GM12878 (cell line): ENCODE measurements around the gene LRRC27. TPM values are rescaled to one million over a fixed set of nuclear protein-coding genes. Genes with fewer than 3 reads are reported as not detected.

ENCODE experiments used
- ATF7 ChIP-seq: fragments of 450-650 bp; IDR thresholded peaks from 2 replicates; pipeline ENCODE4 v1.6.1; 2016; ENCODE audit warnings: low read depth, mild to moderate bottlenecking
- BHLHE40 ChIP-seq, 2 experiments: fragments of 450-650 bp in 1 of 2; IDR thresholded peaks; 2 replicates each; pipeline ENCODE4 v1.6.1; 2011 to 2017; ENCODE audit warnings: low read depth in 2 of 2, borderline replicate concordance in 1 of 2, improper control_type of control experiment in 1 of 2, low read length in 1 of 2, mild to moderate bottlenecking in 1 of 2
- CHD2 ChIP-seq: IDR thresholded peaks from 2 replicates; pipeline ENCODE4 v1.6.1; 2011; ENCODE audit warnings: low read depth, low read length, improper control_type of control experiment, borderline replicate concordance
- EGR1 ChIP-seq, 2 experiments: IDR thresholded peaks; 1 replicate in 1 of 2; 2 replicates in 1 of 2; pipeline ENCODE4 v1.6.1; 2011 to 2012; ENCODE audit warnings: low read depth in 2 of 2, low read length in 2 of 2, borderline replicate concordance in 1 of 2, mild to moderate bottlenecking in 1 of 2, moderate library complexity in 1 of 2
- ETV6 ChIP-seq, 2 experiments: fragments of 450-650 bp in 1 of 2; IDR thresholded peaks in 1 of 2; conservative IDR thresholded peaks in 1 of 2; 2 replicates each; pipeline ENCODE4 v1.6.1; 2014; ENCODE audit warnings: antibody characterized with exemption in 1 of 2, borderline replicate concordance in 1 of 2, low read depth in 1 of 2, mild to moderate bottlenecking in 1 of 2, moderate library complexity in 1 of 2
- FOXK2 ChIP-seq: fragments of 450-650 bp; IDR thresholded peaks from 2 replicates; pipeline ENCODE4 v1.6.1; 2017; ENCODE audit warnings: mild to moderate bottlenecking, moderate library complexity
- GATAD2B ChIP-seq: fragments of 450-650 bp; conservative IDR thresholded peaks from 2 replicates; pipeline ENCODE4 v1.6.1; 2017; ENCODE audit warnings: low read depth, mild to moderate bottlenecking, moderate library complexity
- MEF2A ChIP-seq: IDR thresholded peaks from 2 replicates; pipeline ENCODE4 v1.6.1; 2011; ENCODE audit warnings: low read depth, mild to moderate bottlenecking, low read length, moderate library complexity; ENCODE audit not compliant: insufficient read depth
- MTA2 ChIP-seq: fragments of 450-650 bp; IDR thresholded peaks from 2 replicates; pipeline ENCODE4 v1.6.1; 2016; ENCODE audit warnings: low read depth, mild to moderate bottlenecking, moderate library complexity
- NR2C2 ChIP-seq: IDR thresholded peaks from 2 replicates; pipeline ENCODE4 v1.6.1; 2011; ENCODE audit warnings: borderline replicate concordance, low read depth; ENCODE audit not compliant: control insufficient read depth, insufficient read length
- PAX8 ChIP-seq: fragments of 450-650 bp; IDR thresholded peaks from 2 replicates; pipeline ENCODE4 v1.6.1; 2017; ENCODE audit warnings: mild to moderate bottlenecking, moderate library complexity
- RCOR1 ChIP-seq: conservative IDR thresholded peaks from 2 replicates; pipeline ENCODE4 v1.6.1; 2012; ENCODE audit warnings: low read depth, low read length, improper control_type of control experiment
- RFX5 ChIP-seq: IDR thresholded peaks from 2 replicates; pipeline ENCODE4 v1.6.1; 2011; ENCODE audit warnings: low read depth, low read length, improper control_type of control experiment
- SMAD1 ChIP-seq: fragments of 450-650 bp; IDR thresholded peaks from 2 replicates; pipeline ENCODE4 v1.6.1; 2018; ENCODE audit warnings: mild to moderate bottlenecking, low read depth; ENCODE audit not compliant: partially characterized antibody
- SP1 ChIP-seq: IDR thresholded peaks from one replicate; pipeline ENCODE4 v1.6.1; 2011; ENCODE audit warnings: low read depth, low read length
- SRF ChIP-seq, 2 experiments: IDR thresholded peaks; 2 replicates each; pipeline ENCODE4 v1.6.1; 2011; ENCODE audit warnings: low read depth in 2 of 2, low read length in 2 of 2, mild to moderate bottlenecking in 1 of 2, moderate library complexity in 1 of 2
- TAF1 ChIP-seq: IDR thresholded peaks from 2 replicates; pipeline ENCODE4 v1.6.1; 2011; ENCODE audit warnings: mild to moderate bottlenecking, low read depth, low read length, borderline replicate concordance
- TBL1XR1 ChIP-seq: IDR thresholded peaks from 2 replicates; pipeline ENCODE4 v1.6.1; 2012; ENCODE audit warnings: low read depth, low read length, improper control_type of control experiment
- ZNF217 ChIP-seq: fragments of 450-650 bp; IDR thresholded peaks from 2 replicates; pipeline ENCODE4 v1.6.1; 2017; ENCODE audit warnings: antibody characterized with exemption, mild to moderate bottlenecking
- polyA plus RNA-seq, 11 experiments: library from polyadenylated mRNA; depleted of rRNA in 4 of 11; unstranded in 6 of 11; stranded (reverse) in 5 of 11; fragments of >200 nt; fragmentation: Nextera tagmentation in 4 of 11; fragmentation: Illumina TruSeq in 1 of 11; extraction: Ambion mirVana in 4 of 11; extraction: Trizol in 1 of 11; gene quantifications; 1 replicate in 1 of 11; 2 replicates in 10 of 11; pipeline versions ENCODE4 v1.2.1 to v1.2.3, GENCODE V29; 2011 to 2016; ENCODE audit warnings: inconsistent platforms in 2 of 11, missing spikeins in 2 of 11, low read depth in 1 of 11
- total RNA-seq, 4 experiments: library from RNA; depleted of rRNA in 3 of 4; stranded (reverse); fragments of >200 nt in 3 of 4; fragmentation: Illumina TruSeq in 1 of 4; extraction: Trizol in 1 of 4; gene quantifications; 2 replicates each; pipeline versions ENCODE4 v1.2.1 to v1.2.3, GENCODE V29; 2013 to 2021
- TF ChIP-seq, protein P1 (sequence below): fragments of 450-650 bp; IDR thresholded peaks from 2 replicates; pipeline ENCODE4 v1.6.1; 2017; ENCODE audit warnings: low read depth, mild to moderate bottlenecking, moderate library complexity
- TF ChIP-seq, protein P2 (sequence below): fragments of 450-650 bp; IDR thresholded peaks from 2 replicates; pipeline ENCODE4 v1.6.1; 2018; ENCODE audit warnings: borderline replicate concordance, mild to moderate bottlenecking; ENCODE audit not compliant: partially characterized antibody
- TF ChIP-seq, protein P3 (sequence below): fragments of 450-650 bp; IDR thresholded peaks from 2 replicates; pipeline ENCODE4 v1.6.1; 2016; ENCODE audit warnings: mild to moderate bottlenecking
- TF ChIP-seq, protein P4 (sequence below): fragments of 450-650 bp; formaldehyde crosslinking; IDR thresholded peaks from 2 replicates; pipeline ENCODE4 v1.5.0; 2022; ENCODE audit warnings: mild to moderate bottlenecking, missing genetic modification characterization

Gene LRRC27
- total and polyA plus RNA-seq, 10 of the 15 experiments (the other 5 are each of a cell fraction or from before 2014, with no cell fraction given): 0.48 to 6.9 (median 4.7) TPM

DNA sequence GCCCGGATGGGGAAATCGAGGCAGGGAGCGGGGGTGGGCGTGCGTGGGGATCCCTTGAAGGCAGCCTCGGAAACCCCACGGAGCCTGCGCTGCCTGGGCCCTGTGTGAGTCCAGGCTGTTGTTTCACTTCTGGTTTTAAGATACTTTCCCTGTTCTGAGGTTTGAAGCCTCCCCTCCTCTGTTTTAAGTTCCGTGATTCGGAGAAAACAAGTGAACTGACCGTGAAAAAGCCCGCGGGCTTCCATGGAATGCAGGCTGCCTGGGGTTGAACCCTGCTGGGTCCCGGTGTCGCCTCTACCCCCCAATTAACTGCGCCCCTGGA is 401 bp downstream of the LRRC27 start (continued):
- TF ChIP-seq RCOR1 (no peak), PAX8 (no peak), FOXK2 (no peak), MTA2 (no peak), SRF (IDR thresholded peaks at IDR 0.05; ENCODE audit: low read depth in 2 of 2, low read length in 2 of 2) (no peak), GATAD2B (no peak; the same call in 1 of the 2 replicates), NR2C2 (no peak), TAF1 (no peak), EGR1 (IDR thresholded peaks at IDR 0.05; ENCODE audit: borderline replicate concordance in 1 of 2, low read depth in 2 of 2, low read length in 2 of 2) (peak in 1 of 2 experiments; percentile 44; a peak in 1 of 3 replicates), ZNF217 (no peak), ATF7 (no peak), SMAD1 (no peak), RFX5 (no peak), SP1 (no peak), TBL1XR1 (no peak), BHLHE40 (IDR thresholded peaks at IDR 0.05; ENCODE audit: borderline replicate concordance in 1 of 2, low read depth in 2 of 2, low read length in 1 of 2) (no peak), MEF2A (no peak), ETV6 (conservative IDR thresholded peaks at IDR 0.05 in 1 of 2, IDR thresholded peaks at IDR 0.05 in 1 of 2; ENCODE audit: borderline replicate concordance in 1 of 2, low read depth in 1 of 2) (no peak), CHD2 (no peak)
- TF ChIP-seq, protein P1, sequence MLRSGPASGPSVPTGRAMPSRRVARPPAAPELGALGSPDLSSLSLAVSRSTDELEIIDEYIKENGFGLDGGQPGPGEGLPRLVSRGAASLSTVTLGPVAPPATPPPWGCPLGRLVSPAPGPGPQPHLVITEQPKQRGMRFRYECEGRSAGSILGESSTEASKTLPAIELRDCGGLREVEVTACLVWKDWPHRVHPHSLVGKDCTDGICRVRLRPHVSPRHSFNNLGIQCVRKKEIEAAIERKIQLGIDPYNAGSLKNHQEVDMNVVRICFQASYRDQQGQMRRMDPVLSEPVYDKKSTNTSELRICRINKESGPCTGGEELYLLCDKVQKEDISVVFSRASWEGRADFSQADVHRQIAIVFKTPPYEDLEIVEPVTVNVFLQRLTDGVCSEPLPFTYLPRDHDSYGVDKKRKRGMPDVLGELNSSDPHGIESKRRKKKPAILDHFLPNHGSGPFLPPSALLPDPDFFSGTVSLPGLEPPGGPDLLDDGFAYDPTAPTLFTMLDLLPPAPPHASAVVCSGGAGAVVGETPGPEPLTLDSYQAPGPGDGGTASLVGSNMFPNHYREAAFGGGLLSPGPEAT: 0 out of 2 replicates have a peak, but pooled peaks have one; percentile 7
- TF ChIP-seq, protein P2, sequence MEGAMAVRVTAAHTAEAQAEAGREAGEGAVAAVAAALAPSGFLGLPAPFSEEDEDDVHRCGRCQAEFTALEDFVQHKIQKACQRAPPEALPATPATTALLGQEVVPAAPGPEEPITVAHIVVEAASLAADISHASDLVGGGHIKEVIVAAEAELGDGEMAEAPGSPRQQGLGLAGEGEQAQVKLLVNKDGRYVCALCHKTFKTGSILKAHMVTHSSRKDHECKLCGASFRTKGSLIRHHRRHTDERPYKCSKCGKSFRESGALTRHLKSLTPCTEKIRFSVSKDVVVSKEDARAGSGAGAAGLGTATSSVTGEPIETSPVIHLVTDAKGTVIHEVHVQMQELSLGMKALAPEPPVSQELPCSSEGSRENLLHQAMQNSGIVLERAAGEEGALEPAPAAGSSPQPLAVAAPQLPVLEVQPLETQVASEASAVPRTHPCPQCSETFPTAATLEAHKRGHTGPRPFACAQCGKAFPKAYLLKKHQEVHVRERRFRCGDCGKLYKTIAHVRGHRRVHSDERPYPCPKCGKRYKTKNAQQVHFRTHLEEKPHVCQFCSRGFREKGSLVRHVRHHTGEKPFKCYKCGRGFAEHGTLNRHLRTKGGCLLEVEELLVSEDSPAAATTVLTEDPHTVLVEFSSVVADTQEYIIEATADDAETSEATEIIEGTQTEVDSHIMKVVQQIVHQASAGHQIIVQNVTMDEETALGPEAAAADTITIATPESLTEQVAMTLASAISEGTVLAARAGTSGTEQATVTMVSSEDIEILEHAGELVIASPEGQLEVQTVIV: no peak
- TF ChIP-seq, protein P3, sequence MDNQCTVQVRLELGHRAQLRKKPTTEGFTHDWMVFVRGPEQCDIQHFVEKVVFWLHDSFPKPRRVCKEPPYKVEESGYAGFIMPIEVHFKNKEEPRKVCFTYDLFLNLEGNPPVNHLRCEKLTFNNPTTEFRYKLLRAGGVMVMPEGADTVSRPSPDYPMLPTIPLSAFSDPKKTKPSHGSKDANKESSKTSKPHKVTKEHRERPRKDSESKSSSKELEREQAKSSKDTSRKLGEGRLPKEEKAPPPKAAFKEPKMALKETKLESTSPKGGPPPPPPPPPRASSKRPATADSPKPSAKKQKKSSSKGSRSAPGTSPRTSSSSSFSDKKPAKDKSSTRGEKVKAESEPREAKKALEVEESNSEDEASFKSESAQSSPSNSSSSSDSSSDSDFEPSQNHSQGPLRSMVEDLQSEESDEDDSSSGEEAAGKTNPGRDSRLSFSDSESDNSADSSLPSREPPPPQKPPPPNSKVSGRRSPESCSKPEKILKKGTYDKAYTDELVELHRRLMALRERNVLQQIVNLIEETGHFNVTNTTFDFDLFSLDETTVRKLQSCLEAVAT: no peak
- TF ChIP-seq, protein P4, sequence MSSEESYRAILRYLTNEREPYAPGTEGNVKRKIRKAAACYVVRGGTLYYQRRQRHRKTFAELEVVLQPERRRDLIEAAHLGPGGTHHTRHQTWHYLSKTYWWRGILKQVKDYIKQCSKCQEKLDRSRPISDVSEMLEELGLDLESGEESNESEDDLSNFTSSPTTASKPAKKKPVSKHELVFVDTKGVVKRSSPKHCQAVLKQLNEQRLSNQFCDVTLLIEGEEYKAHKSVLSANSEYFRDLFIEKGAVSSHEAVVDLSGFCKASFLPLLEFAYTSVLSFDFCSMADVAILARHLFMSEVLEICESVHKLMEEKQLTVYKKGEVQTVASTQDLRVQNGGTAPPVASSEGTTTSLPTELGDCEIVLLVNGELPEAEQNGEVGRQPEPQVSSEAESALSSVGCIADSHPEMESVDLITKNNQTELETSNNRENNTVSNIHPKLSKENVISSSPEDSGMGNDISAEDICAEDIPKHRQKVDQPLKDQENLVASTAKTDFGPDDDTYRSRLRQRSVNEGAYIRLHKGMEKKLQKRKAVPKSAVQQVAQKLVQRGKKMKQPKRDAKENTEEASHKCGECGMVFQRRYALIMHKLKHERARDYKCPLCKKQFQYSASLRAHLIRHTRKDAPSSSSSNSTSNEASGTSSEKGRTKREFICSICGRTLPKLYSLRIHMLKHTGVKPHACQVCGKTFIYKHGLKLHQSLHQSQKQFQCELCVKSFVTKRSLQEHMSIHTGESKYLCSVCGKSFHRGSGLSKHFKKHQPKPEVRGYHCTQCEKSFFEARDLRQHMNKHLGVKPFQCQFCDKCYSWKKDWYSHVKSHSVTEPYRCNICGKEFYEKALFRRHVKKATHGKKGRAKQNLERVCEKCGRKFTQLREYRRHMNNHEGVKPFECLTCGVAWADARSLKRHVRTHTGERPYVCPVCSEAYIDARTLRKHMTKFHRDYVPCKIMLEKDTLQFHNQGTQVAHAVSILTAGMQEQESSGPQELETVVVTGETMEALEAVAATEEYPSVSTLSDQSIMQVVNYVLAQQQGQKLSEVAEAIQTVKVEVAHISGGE: no peak
